Endothelial cell (in vitro differentiated cells): ENCODE data around the gene MARCHF10. TPM values are rescaled to one million over a fixed set of nuclear protein-coding genes. Genes with fewer than 3 reads are reported as not detected.

ENCODE experiments used
- DNase-seq: peaks from one replicate; pipeline ENCODE4 v3.0.0; 2021; ENCODE audit warnings: low spot score
- H3K27ac Mint-ChIP-seq: one replicate; pipeline ENCODE4 v1.8.0; 2021; ENCODE audit warnings: mixed read lengths, inconsistent platforms; ENCODE audit not compliant: unreplicated experiment
- H3K27me3 Mint-ChIP-seq: one replicate; pipeline ENCODE4 v1.8.0; 2021; ENCODE audit warnings: mild to moderate bottlenecking, moderate library complexity, mixed read lengths, inconsistent platforms; ENCODE audit not compliant: unreplicated experiment
- H3K36me3 Mint-ChIP-seq: one replicate; pipeline ENCODE4 v1.8.0; 2021; ENCODE audit warnings: mild to moderate bottlenecking, low read depth, mixed read lengths, inconsistent platforms; ENCODE audit not compliant: unreplicated experiment
- H3K4me1 Mint-ChIP-seq: one replicate; pipeline ENCODE4 v1.8.0; 2021; ENCODE audit warnings: mild to moderate bottlenecking, mixed read lengths, inconsistent platforms; ENCODE audit not compliant: unreplicated experiment
- H3K4me3 Mint-ChIP-seq: one replicate; pipeline ENCODE4 v1.8.0; 2021; ENCODE audit warnings: mild to moderate bottlenecking, mixed read lengths, inconsistent platforms; ENCODE audit not compliant: unreplicated experiment
- H3K9me3 Mint-ChIP-seq: one replicate; pipeline ENCODE4 v1.8.0; 2021; ENCODE audit warnings: mixed read lengths, inconsistent platforms; ENCODE audit not compliant: unreplicated experiment
- CTCF ChIP-seq: fragments of 200-600 bp; sonication (generic); IDR thresholded peaks from one replicate; pipeline ENCODE4 v1.5.0; 2021; ENCODE audit warnings: antibody characterized with exemption; ENCODE audit not compliant: unreplicated experiment
- total RNA-seq: library from RNA; stranded (reverse); fragmentation: NEBNext Ultra II Directional; extraction: Animal tissue kit (Norgen Biotek cat#: 25700); gene quantifications from one replicate; pipeline ENCODE4 v1.2.1, GENCODE V29; 2021; ENCODE audit not compliant: unreplicated experiment

MARCHF10 gene
- total RNA-seq, 1 donor from 2014 or later: not detected

- Mint-ChIP-seq H3K36me3 (peaks cover 23% of the 10 kb centered on the region), H3K4me1 (peaks cover 11% of the 10 kb centered on the region), H3K4me3 (no peak overlapping the region), H3K27me3 (peaks cover 4% of the 10 kb centered on the region), H3K27ac (no peak overlapping the region), H3K9me3 (no peaks in the 10 kb centered on the region)
- DNase-seq: no peak
- no peak for TF ChIP-seq CTCF
These were observed 146.8 kb downstream of the MARCHF10 start for GRCh38 chr17:62661337-62661736.

GRCh38 chr17:62660629-62661118 is 147.4 kb downstream of the MARCHF10 start:
- TF ChIP-seq CTCF: no peak
- peaks cover 11% of the 10 kb centered on the region for H3K4me1 Mint-ChIP-seq
- DNase-seq: no peak
- H3K36me3 Mint-ChIP-seq: peaks cover 23% of the 10 kb centered on the region
- H3K27me3 Mint-ChIP-seq: peaks cover 4% of the 10 kb centered on the region
- H3K27ac Mint-ChIP-seq: no peak overlapping the region
- no peaks in the 10 kb centered on the region for H3K9me3 Mint-ChIP-seq
- no peak overlapping the region for H3K4me3 Mint-ChIP-seq

- TF ChIP-seq CTCF: no peak
- Mint-ChIP-seq H3K9me3 (no peaks in the 10 kb centered on the region), H3K4me3 (peak overlapping the region; percentile 79), H3K36me3 (peaks cover 26% of the 10 kb centered on the region), H3K4me1 (peaks cover 19% of the 10 kb centered on the region), H3K27ac (no peak overlapping the region), H3K27me3 (peaks cover 6% of the 10 kb centered on the region)
- DNase-seq: no peak
These were observed 149.8 kb downstream of the MARCHF10 start for GRCh38 chr17:62658136-62658920.

DNA sequence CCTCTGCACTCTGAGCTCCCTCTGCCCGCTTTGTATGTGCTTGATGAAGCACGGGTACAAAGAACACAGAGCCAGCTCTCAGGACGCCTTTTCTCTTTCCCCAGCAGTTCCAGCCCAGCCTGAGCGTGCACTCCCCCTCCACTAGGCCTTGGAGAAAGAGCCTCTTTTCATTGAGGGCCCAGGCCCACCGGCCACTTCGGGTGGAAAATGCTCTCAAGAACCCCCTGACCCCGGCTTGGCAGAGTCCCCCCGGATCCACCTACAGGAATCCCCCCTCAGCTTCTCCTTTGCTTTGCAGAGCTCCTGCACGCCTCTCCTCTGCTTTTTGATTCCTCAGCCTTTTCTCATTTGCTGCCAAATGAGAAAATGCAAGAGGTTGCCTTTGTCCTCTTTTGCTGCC is 150.4 kb downstream of the MARCHF10 start:
- Mint-ChIP-seq H3K9me3 (no peaks in the 10 kb centered on the region), H3K36me3 (peaks cover 26% of the 10 kb centered on the region), H3K27ac (no peak overlapping the region), H3K27me3 (peaks cover 6% of the 10 kb centered on the region), H3K4me1 (peaks cover 20% of the 10 kb centered on the region), H3K4me3 (peak overlapping the region; percentile 79)
- TF ChIP-seq CTCF: no peak
- DNase-seq: no peak

DNA sequence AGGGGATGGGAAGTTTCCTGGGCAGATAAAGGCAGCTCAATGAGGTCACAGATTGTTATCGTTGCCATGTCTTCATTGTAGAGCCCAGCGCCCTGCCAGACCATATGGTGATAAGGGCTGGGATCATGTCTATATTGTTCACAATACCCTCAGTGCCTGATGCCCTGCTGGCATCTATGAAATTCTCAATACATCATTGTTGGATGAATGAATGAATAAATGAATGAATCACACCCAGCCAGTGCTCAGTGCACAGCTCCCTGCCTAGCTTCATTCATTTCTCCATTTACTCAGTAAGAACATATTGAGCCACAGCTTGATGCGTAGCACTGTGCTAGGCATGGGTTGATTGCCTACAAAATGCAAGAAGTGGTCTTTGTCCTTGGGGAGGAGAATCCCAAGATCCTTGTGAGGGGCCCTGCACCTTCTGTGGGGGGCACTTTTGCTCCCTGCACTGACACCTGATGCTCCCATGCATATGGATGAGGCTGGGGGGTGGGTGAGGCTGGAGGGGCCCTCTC is 150.9 kb downstream of the MARCHF10 start:
- H3K27ac Mint-ChIP-seq: no peak overlapping the region

More for the DNA sequence above, 150.9 kb downstream of the MARCHF10 start:
- Mint-ChIP-seq H3K27me3 (peaks cover 6% of the 10 kb centered on the region), H3K4me3 (no peak overlapping the region), H3K36me3 (peaks cover 26% of the 10 kb centered on the region), H3K4me1 (peaks cover 20% of the 10 kb centered on the region), H3K9me3 (no peaks in the 10 kb centered on the region)
- TF ChIP-seq CTCF: no peak
- DNase-seq: no peak
